GM19463 (cell line): ENCODE measurements around the gene UTP25.
"Not testable (repeated sequence)": the region's sequence is repeated elsewhere in the genome, so short reads cannot be mapped to it uniquely, and the experiment has no call there.

Experiments
- ATAC-seq: cut with Tn5 transposase; IDR thresholded peaks from one replicate; pipeline ENCODE4 v1.9.1; 2021; ENCODE audit warnings: mild to moderate bottlenecking, moderate library complexity; ENCODE audit not compliant: unreplicated experiment

Gene UTP25

GRCh38 chr1:209889077-209889418 is 61.3 kb downstream of the UTP25 start:
- ATAC-seq: no peak

GRCh38 chr1:209890641-209891330 is 63.0 kb downstream of the UTP25 start:
- ATAC-seq: no peak

- no peak for ATAC-seq
These were observed 66.0 kb downstream of the UTP25 start for GRCh38 chr1:209893751-209894150.

- ATAC-seq: no peak
These were observed 67.9 kb downstream of the UTP25 start for GRCh38 chr1:209895709-209896108.

- ATAC-seq: no peak
These were observed 68.6 kb downstream of the UTP25 start for GRCh38 chr1:209896346-209896745.

GRCh38 chr1:209898271-209898670 is 70.5 kb downstream of the UTP25 start:
- ATAC-seq: not testable (repeated sequence)

GRCh38 chr1:209898851-209899250 is 71.1 kb downstream of the UTP25 start:
- not testable (repeated sequence) for ATAC-seq

GRCh38 chr1:209899948-209900347 is 72.2 kb downstream of the UTP25 start:
- ATAC-seq: no peak

GRCh38 chr1:209900734-209901133 is 73.0 kb downstream of the UTP25 start:
- ATAC-seq: no peak

- no peak for ATAC-seq
These were observed 73.4 kb downstream of the UTP25 start for GRCh38 chr1:209901211-209901610.

- ATAC-seq: not testable (repeated sequence)
These were observed 77.0 kb downstream of the UTP25 start for GRCh38 chr1:209904774-209905173.
